ENCODE data around the gene RMND1. TPM values are rescaled to one million over a fixed set of nuclear protein-coding genes. Genes with fewer than 3 reads are reported as not detected.
A peak's percentile ranks its signal among the peaks of the same experiment; 100 is the strongest.

Gene RMND1
- total and polyA plus RNA-seq, 9 of the 15 experiments (the other 6 are each of a cell fraction or from before 2014, with no cell fraction given) = 26.9 to 47.8 (median 36.2) TPM

- TF ChIP-seq ZNF24 (IDR thresholded peaks at IDR 0.05) = no peak; the same call in 1 of the 2 replicates
- no peak for TF ChIP-seq MED1 (CRISPR knock-in tag; IDR thresholded peaks at IDR 0.05; ENCODE audit: borderline replicate concordance)
- no peak for TF ChIP-seq TBL1XR1 (IDR thresholded peaks at IDR 0.05; ENCODE audit: low read length in 2 of 2)
- TF ChIP-seq TCF15 (CRISPR knock-in tag; IDR thresholded peaks at IDR 0.05) = no peak
- TF ChIP-seq ADNP (tag; IDR thresholded peaks at IDR 0.05) = no peak
- no peak for TF ChIP-seq ZNF445 (CRISPR knock-in tag; IDR thresholded peaks at IDR 0.05; ENCODE audit: low read depth)
- no peak for TF ChIP-seq ZNF668 (CRISPR knock-in tag; IDR thresholded peaks at IDR 0.05)
- TF ChIP-seq DIDO1 (tag; IDR thresholded peaks at IDR 0.05; ENCODE audit: low read depth) = no peak
- TF ChIP-seq ZNF184 (CRISPR knock-in tag; IDR thresholded peaks at IDR 0.05) = no peak
- no peak for TF ChIP-seq HBP1 (CRISPR knock-in tag; IDR thresholded peaks at IDR 0.05)
- no peak for TF ChIP-seq NR4A1 (CRISPR knock-in tag; IDR thresholded peaks at IDR 0.05)
- TF ChIP-seq NR4A1 (tag; IDR thresholded peaks at IDR 0.05) = no peak
- TF ChIP-seq ZNF449 (CRISPR knock-in tag; IDR thresholded peaks at IDR 0.05) = no peak
- TF ChIP-seq ZNF764 (CRISPR knock-in tag; IDR thresholded peaks at IDR 0.05; ENCODE audit: low read depth) = 0 out of 2 replicates have a peak, but pooled peaks have one; percentile 12
These were observed 61.0 kb downstream of the RMND1 start (continued) for GRCh38 chr6:151390851-151391470.

All from K562 (cell line).